MG63 (cell line): ENCODE results near the gene NR2C1. TPM values are rescaled to one million over a fixed set of nuclear protein-coding genes. Genes with fewer than 3 reads are reported as not detected.
"Not testable (repeated sequence)": the region's sequence is repeated elsewhere in the genome, so short reads cannot be mapped to it uniquely, and the experiment has no call there.

ENCODE experiments used
- DNase-seq: peaks from one replicate; pipeline ENCODE4 v3.0.0-alpha.2; 2020
- H3K27me3 ChIP-seq: fragments of 250-450 bp; sonication (Bioruptor Pico); 2 replicates; pipeline ENCODE4 v1.5.1; 2020; ENCODE audit warnings: mild to moderate bottlenecking, moderate library complexity
- H3K36me3 ChIP-seq: fragments of 250-450 bp; sonication (Bioruptor Pico); 2 replicates; pipeline ENCODE4 v1.5.1; 2020; ENCODE audit warnings: mild to moderate bottlenecking, moderate library complexity
- H3K4me3 ChIP-seq: fragments of 250-450 bp; sonication (Bioruptor Pico); 2 replicates; pipeline ENCODE4 v1.5.1; 2020; ENCODE audit warnings: mild to moderate bottlenecking, moderate library complexity
- H3K9me3 ChIP-seq: fragments of 250-450 bp; sonication (Bioruptor Pico); 2 replicates; pipeline ENCODE4 v1.5.1; 2020; ENCODE audit warnings: mild to moderate bottlenecking, moderate library complexity
- total RNA-seq: library from RNA; depleted of rRNA; stranded (reverse); fragments of >200 nt; shearing (Covaris generic); gene quantifications from 2 replicates; pipeline ENCODE4 v1.2.3, GENCODE V29; 2014; ENCODE audit warnings: low replicate concordance

The NR2C1 gene
- total RNA-seq, 1 experiment from 2014 or later, result 7.6 TPM

DNA sequence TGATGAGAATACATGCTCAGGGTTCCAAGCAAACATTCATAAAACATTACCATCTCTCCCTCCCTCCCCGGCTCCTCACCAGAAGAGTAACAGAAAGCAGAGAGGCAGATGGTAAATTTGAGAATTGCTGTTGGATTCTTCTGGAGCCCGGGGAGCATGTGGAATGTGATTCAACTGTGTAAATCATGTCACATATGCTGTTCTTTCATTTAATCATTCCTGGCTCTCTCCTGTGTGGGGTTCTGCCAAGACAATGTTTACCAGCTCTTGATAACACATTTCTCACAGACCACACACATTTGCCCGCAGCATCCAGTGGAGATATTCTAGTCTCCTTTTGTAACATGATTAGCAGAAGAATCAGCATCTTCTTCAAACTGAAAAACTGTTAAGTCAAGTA lies 23.4 kb upstream of the NR2C1 start:
- no peak overlapping the region for H3K4me3 ChIP-seq
- no peaks in the 10 kb centered on the region for H3K27me3 ChIP-seq
- DNase-seq, result peak; percentile 58
- no peaks in the 10 kb centered on the region for H3K36me3 ChIP-seq
- H3K9me3 ChIP-seq, result no peaks in the 10 kb centered on the region

- no peaks in the 10 kb centered on the region for H3K36me3 ChIP-seq
- no peak for DNase-seq
- H3K27me3 ChIP-seq, result no peaks in the 10 kb centered on the region
- no peaks in the 10 kb centered on the region for H3K9me3 ChIP-seq
- H3K4me3 ChIP-seq, result no peak overlapping the region
These were observed 23.0 kb upstream of the NR2C1 start for GRCh38 chr12:95096378-95096777.

DNA sequence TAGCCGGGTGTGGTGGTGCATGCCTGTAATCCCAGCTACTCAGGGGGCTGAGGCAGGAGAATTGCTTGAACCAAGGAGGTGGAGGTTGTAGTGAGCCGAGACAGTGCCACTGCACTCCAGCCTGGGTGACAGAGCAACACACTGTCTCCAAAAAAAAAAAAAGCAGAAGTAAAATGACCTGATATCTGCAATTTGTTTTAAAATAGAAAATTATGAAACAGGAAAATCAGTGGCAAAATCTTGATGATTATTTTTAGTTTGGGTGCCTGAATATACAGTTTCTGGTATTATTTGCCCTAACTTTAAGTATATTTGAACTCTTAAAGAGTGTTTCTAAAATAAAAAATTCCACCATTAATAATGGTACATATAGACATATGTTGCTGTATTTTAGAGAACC lies 22.4 kb upstream of the NR2C1 start:
- not testable (repeated sequence) for H3K9me3 ChIP-seq, H3K4me3 ChIP-seq, H3K27me3 ChIP-seq, DNase-seq, H3K36me3 ChIP-seq

DNA sequence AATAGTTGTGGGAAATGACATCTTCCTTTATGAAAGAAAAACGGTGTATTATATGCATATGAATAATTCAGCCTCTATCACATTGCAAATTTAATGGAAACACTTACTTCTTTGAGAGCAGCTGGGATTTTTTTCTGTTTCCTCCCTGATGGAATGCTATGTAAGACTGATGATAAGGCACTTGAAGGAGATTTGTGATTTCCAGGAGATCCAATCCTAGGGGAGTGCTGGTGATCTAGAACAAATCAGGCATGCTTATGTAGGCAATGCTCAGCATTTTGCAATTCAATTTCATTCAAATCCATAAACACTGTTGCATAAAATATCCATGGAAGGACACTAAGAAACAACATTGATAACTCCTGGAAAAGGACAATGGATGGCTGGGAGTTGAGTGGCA lies 16.0 kb upstream of the NR2C1 start:
- H3K9me3 ChIP-seq, result no peaks in the 10 kb centered on the region
- H3K4me3 ChIP-seq, result no peak overlapping the region
- no peaks in the 10 kb centered on the region for H3K36me3 ChIP-seq
- H3K27me3 ChIP-seq, result no peaks in the 10 kb centered on the region
- no peak for DNase-seq

DNA sequence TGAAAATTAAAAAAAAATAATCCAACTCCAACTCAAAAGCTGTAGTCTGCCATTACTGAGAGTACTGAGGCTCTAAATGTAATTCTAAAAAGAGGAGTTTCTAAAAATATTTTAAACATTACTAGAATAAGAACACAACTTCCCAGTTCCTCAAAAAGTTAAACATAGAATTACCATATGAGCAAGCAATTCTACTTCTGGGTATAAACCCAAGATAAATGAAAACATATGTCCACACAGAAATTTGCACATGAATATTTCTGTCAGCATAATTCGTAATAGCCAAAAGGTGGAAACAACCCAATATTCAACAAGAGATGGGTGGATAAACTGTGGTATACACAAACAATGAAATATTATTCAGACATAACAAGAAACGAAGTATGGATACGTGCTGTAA lies 15.0 kb upstream of the NR2C1 start:
- no peaks in the 10 kb centered on the region for H3K27me3 ChIP-seq
- no peaks in the 10 kb centered on the region for H3K36me3 ChIP-seq
- DNase-seq, result no peak
- no peaks in the 10 kb centered on the region for H3K9me3 ChIP-seq
- no peak overlapping the region for H3K4me3 ChIP-seq

DNA sequence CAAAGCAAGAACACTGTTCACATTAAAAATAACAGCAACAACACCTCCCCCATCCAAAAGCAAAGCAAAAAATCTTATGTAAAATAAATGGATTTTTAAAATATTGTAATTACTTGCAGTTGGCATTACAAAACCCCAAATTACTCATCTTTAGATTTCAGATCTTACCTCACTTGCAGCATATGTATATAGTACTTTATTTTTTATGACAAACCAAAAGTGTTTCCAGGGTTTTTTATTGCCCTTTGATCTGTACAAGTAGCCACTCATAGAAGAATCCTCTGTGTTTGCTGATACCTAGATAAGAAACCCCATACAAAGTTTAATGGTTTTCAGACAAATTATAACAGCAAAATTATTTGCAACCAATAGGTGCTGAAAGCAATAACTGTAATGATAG lies 12.2 kb upstream of the NR2C1 start:
- Histone ChIP-seq H3K9me3 (no peaks in the 10 kb centered on the region), H3K4me3 (no peak overlapping the region), H3K36me3 (no peaks in the 10 kb centered on the region), H3K27me3 (no peaks in the 10 kb centered on the region)
- DNase-seq, result no peak

DNA sequence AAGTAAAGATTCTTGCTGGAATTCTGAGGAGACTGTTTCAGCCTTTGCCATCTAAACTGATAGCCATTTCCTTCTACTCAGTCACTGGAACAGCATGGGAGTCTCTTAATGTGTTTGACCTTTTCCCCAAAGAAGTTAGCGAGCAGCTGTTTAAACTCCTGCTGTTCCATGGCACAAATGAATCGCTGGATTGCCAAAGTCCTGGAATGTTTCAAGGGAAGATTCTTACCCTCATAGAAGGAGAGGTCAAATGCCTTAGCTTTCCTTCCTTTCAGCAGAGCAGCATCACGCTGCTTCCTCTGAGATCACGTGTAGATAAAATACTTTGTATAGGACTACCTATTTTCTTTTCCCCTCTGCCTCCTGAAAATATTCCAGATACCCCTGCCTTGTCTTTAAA lies 10.5 kb upstream of the NR2C1 start:
- H3K9me3 ChIP-seq, result no peaks in the 10 kb centered on the region
- no peaks in the 10 kb centered on the region for H3K36me3 ChIP-seq
- peak; percentile 59 for DNase-seq
- H3K27me3 ChIP-seq, result no peaks in the 10 kb centered on the region
- no peak overlapping the region for H3K4me3 ChIP-seq

DNA sequence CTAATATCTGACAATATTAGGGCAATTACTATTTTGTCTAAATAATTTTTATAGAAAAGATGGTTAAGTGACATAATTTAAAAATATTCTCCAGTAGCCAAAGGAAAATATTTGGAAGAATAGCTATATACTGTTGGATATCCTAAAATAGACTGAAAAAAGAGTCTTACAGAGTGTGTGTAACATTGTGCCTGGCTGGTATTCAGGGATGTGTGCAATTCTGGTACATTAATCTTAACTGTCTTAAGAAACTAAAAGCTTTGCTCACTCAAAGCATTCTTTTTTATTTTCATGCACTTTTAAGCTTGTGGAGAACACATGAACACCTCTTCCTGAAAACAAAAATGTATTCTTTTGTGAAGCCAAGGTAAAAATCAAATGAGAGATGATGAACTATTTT lies 10.1 kb upstream of the NR2C1 start:
- Histone ChIP-seq H3K9me3 (no peaks in the 10 kb centered on the region), H3K27me3 (no peaks in the 10 kb centered on the region), H3K36me3 (no peaks in the 10 kb centered on the region), H3K4me3 (no peak overlapping the region)
- no peak for DNase-seq

GRCh38 chr12:95077341-95077740 lies 3.9 kb upstream of the NR2C1 start:
- H3K36me3 ChIP-seq, result no peaks in the 10 kb centered on the region; the same call in 1 of the 2 replicates
- H3K9me3 ChIP-seq, result no peaks in the 10 kb centered on the region
- no peak overlapping the region for H3K4me3 ChIP-seq
- DNase-seq, result peak; percentile 19
- no peaks in the 10 kb centered on the region for H3K27me3 ChIP-seq

DNA sequence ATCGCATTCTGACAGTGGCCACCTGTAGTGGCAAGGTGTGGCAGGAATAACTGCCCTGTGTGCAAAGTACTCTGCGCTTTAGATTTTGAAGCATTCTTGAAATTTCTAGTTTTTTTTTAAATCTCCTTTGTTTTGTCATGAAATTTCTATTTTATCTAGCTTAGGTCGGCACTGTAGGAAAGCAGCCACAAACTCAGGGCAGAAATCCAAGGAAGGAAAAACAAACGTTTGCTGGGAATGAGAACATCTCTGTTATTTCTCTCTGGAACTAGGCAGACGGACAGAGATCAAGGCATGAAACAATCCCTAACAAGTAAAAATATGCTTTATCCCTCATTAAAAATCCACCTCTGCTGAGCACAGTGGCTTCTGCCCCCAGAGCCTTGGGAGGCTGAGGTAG lies 1.3 kb upstream of the NR2C1 start:
- H3K4me3 ChIP-seq, result no peak overlapping the region
- H3K36me3 ChIP-seq, result peaks cover 3% of the 10 kb centered on the region; the same call in 1 of the 2 replicates
- no peaks in the 10 kb centered on the region for H3K9me3 ChIP-seq
- H3K27me3 ChIP-seq, result no peaks in the 10 kb centered on the region
- DNase-seq, result no peak

GRCh38 chr12:95073698-95074520 lies 491 bp upstream of the NR2C1 start:
- peaks cover 3% of the 10 kb centered on the region; the same call in 1 of the 2 replicates for H3K36me3 ChIP-seq
- no peak for DNase-seq
- H3K9me3 ChIP-seq, result no peaks in the 10 kb centered on the region
- H3K4me3 ChIP-seq, result peak overlapping the region; percentile 88
- no peaks in the 10 kb centered on the region for H3K27me3 ChIP-seq

DNA sequence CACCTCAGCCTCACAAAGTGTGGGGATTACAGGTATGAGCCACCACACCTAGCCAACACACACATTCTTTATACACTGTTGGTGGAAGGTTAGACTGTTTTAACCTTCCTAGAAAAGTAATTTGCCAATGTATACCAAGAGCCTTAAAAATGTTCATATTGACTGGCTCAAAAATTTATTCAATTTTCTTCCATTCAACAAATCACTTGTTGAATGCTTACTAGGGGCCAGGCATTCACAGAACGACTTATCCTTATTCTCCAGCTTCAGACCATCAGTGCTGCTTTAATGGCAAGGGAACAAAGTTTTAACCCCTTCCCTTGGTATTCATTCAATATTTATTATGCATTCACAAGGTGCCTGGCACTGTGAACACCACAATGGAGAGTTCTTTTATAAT lies 3.0 kb downstream of the NR2C1 start:
- Histone ChIP-seq H3K9me3 (no peaks in the 10 kb centered on the region), H3K36me3 (peaks cover 22% of the 10 kb centered on the region), H3K4me3 (no peak overlapping the region), H3K27me3 (no peaks in the 10 kb centered on the region)
- no peak for DNase-seq

GRCh38 chr12:95066091-95066855 lies 7.1 kb downstream of the NR2C1 start:
- no peak overlapping the region for H3K4me3 ChIP-seq
- H3K27me3 ChIP-seq, result no peaks in the 10 kb centered on the region
- no peak for DNase-seq
- no peaks in the 10 kb centered on the region for H3K9me3 ChIP-seq
- H3K36me3 ChIP-seq, result peaks cover 45% of the 10 kb centered on the region

DNA sequence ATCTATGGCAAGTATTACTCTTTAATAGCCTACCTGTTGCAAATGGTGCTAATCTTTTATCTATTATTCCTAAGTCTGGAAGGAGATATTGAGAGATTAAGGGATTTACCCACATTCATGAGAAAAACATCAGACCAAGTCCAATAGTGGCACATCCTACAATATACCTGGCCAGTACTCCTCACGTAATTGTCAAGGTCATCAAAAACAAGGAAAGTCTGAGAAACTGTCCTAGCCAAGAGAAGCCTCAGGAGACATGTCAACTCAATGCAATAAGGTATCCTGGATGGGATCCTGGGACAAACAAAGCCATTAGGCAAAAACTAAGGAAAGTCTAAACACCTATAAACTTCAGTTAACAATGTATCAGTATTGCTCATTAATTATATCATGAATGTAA lies 12.5 kb downstream of the NR2C1 start:
- H3K27me3 ChIP-seq, result no peaks in the 10 kb centered on the region
- peaks cover 59% of the 10 kb centered on the region for H3K36me3 ChIP-seq
- no peaks in the 10 kb centered on the region for H3K9me3 ChIP-seq
- no peak for DNase-seq
- no peak overlapping the region for H3K4me3 ChIP-seq

GRCh38 chr12:95059984-95060383 lies 13.4 kb downstream of the NR2C1 start:
- Histone ChIP-seq H3K36me3 (peaks cover 65% of the 10 kb centered on the region), H3K27me3 (no peaks in the 10 kb centered on the region), H3K4me3 (no peak overlapping the region), H3K9me3 (no peaks in the 10 kb centered on the region)
- no peak for DNase-seq

DNA sequence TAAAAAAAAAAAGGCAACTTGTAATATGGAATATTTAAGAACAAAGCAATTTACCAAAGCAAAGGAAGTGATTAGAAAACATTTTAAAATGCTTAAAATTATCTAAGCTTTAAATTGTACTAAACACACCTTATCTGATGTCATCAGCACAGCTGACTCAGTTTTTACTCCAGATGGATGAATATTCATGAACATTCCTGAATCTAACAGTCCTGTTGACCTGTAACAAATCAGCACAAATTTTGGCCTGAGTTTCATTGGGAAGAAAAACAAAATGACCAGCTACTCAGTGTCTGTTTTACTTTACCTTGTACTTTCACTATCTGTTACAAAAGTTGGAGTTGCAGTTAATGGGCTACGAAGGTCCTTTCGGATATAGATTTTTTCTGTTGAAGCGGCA lies 16.0 kb downstream of the NR2C1 start:
- Histone ChIP-seq H3K27me3 (no peaks in the 10 kb centered on the region), H3K36me3 (peaks cover 64% of the 10 kb centered on the region), H3K4me3 (no peak overlapping the region), H3K9me3 (no peaks in the 10 kb centered on the region)
- DNase-seq, result no peak

DNA sequence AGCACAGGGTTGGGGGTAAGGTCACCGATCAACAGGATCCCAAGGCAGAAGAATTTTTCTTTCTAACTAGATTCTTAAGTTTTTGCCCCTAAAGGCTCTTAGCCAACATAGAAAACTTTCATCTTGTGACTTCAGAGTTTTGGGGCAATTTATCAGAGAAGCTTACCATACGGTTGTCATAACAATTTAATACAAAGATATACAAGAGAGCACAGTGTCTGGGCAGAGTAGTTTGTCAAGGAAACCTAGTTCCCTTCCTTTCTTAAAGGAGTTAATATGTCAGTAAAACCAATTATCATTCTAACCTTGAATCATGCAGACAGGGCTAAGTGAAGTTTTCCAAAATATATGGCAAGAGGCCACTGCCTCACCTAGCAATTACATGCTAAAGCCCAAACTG lies 18.4 kb downstream of the NR2C1 start:
- Histone ChIP-seq H3K9me3 (no peaks in the 10 kb centered on the region), H3K27me3 (no peaks in the 10 kb centered on the region), H3K4me3 (no peak overlapping the region), H3K36me3 (peaks cover 55% of the 10 kb centered on the region)
- DNase-seq, result no peak

DNA sequence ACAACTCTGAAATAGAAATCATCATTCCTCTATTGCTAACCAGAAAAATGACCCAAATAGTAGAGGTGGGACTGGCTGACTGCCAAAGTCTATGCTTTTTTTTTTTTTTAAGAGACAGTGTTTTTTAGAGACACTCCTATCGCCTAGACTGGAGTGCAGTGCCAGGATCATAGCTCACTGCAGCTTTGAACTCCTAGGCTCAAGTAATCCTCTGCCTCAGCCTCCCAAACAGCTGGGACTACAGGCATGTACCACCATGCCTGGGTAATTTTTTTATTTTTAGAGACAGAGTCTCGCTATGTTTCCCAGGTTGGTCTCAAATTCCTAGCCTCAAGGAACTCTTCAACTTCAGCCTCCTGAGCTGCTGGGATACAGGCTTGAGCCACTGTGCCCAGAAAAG lies 19.2 kb downstream of the NR2C1 start:
- H3K4me3 ChIP-seq, result no peak overlapping the region
- H3K27me3 ChIP-seq, result no peaks in the 10 kb centered on the region
- peaks cover 52% of the 10 kb centered on the region for H3K36me3 ChIP-seq
- H3K9me3 ChIP-seq, result no peaks in the 10 kb centered on the region
- DNase-seq, result no peak
